ENCODE results near the gene ST7. TPM values are rescaled to one million over a fixed set of nuclear protein-coding genes. Genes with fewer than 3 reads are reported as not detected.

ST7 gene
- total RNA-seq, 1 donor from 2014 or later = 107 TPM

GRCh38 chr7:116918704-116919103 lies 34.6 kb upstream of the ST7 start:
- Mint-ChIP-seq H3K27ac (ENCODE audit: unreplicated experiment) (no peak overlapping the region), H3K4me3 (ENCODE audit: unreplicated experiment) (no peak overlapping the region), H3K27me3 (ENCODE audit: unreplicated experiment) (no peaks in the 10 kb centered on the region), H3K9me3 (ENCODE audit: unreplicated experiment) (peaks cover 3% of the 10 kb centered on the region), H3K36me3 (ENCODE audit: unreplicated experiment) (peaks cover 4% of the 10 kb centered on the region), H3K4me1 (ENCODE audit: low read depth, unreplicated experiment) (no peaks in the 10 kb centered on the region)
- no peak for DNase-seq
- TF ChIP-seq, protein P1, sequence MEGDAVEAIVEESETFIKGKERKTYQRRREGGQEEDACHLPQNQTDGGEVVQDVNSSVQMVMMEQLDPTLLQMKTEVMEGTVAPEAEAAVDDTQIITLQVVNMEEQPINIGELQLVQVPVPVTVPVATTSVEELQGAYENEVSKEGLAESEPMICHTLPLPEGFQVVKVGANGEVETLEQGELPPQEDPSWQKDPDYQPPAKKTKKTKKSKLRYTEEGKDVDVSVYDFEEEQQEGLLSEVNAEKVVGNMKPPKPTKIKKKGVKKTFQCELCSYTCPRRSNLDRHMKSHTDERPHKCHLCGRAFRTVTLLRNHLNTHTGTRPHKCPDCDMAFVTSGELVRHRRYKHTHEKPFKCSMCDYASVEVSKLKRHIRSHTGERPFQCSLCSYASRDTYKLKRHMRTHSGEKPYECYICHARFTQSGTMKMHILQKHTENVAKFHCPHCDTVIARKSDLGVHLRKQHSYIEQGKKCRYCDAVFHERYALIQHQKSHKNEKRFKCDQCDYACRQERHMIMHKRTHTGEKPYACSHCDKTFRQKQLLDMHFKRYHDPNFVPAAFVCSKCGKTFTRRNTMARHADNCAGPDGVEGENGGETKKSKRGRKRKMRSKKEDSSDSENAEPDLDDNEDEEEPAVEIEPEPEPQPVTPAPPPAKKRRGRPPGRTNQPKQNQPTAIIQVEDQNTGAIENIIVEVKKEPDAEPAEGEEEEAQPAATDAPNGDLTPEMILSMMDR (IDR thresholded peaks at IDR 0.05; ENCODE audit: partially characterized antibody, unreplicated experiment) = no peak

GRCh38 chr7:116920359-116920758 lies 32.9 kb upstream of the ST7 start:
- H3K9me3 Mint-ChIP-seq (ENCODE audit: unreplicated experiment) = no peaks in the 10 kb centered on the region
- no peak overlapping the region for H3K4me3 Mint-ChIP-seq (ENCODE audit: unreplicated experiment)
- DNase-seq = no peak
- no peak overlapping the region for H3K27ac Mint-ChIP-seq (ENCODE audit: unreplicated experiment)
- TF ChIP-seq, protein P1 (IDR thresholded peaks at IDR 0.05; ENCODE audit: partially characterized antibody, unreplicated experiment) = no peak
- H3K27me3 Mint-ChIP-seq (ENCODE audit: unreplicated experiment) = no peaks in the 10 kb centered on the region
- peaks cover 4% of the 10 kb centered on the region for H3K36me3 Mint-ChIP-seq (ENCODE audit: unreplicated experiment)
- H3K4me1 Mint-ChIP-seq (ENCODE audit: low read depth, unreplicated experiment) = no peaks in the 10 kb centered on the region

DNA sequence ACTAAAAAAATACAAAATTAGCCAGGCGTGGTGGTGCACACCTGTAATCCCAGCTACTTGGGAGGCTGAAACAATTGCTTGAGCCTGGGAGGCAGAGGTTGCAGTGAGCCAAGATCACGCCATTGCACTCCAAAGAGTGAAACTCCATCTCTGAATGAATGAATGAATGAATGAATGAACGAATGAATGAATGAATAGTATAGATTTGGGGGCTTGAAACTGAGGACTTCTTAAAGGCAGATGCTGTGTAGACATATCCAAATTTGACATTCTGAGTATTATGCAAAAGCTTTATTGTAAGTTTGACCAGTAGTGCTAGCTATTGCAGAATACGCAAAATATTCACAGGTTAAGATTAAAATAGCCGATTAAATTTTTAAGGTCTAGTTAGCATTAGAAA lies 30.8 kb upstream of the ST7 start:
- no peak overlapping the region for H3K27ac Mint-ChIP-seq (ENCODE audit: unreplicated experiment)
- no peaks in the 10 kb centered on the region for H3K9me3 Mint-ChIP-seq (ENCODE audit: unreplicated experiment)
- TF ChIP-seq, protein P1 (IDR thresholded peaks at IDR 0.05; ENCODE audit: partially characterized antibody, unreplicated experiment) = no peak
- peaks cover 4% of the 10 kb centered on the region for H3K36me3 Mint-ChIP-seq (ENCODE audit: unreplicated experiment)
- no peak overlapping the region for H3K4me3 Mint-ChIP-seq (ENCODE audit: unreplicated experiment)
- H3K27me3 Mint-ChIP-seq (ENCODE audit: unreplicated experiment) = no peaks in the 10 kb centered on the region
- H3K4me1 Mint-ChIP-seq (ENCODE audit: low read depth, unreplicated experiment) = no peaks in the 10 kb centered on the region
- no peak for DNase-seq

DNA sequence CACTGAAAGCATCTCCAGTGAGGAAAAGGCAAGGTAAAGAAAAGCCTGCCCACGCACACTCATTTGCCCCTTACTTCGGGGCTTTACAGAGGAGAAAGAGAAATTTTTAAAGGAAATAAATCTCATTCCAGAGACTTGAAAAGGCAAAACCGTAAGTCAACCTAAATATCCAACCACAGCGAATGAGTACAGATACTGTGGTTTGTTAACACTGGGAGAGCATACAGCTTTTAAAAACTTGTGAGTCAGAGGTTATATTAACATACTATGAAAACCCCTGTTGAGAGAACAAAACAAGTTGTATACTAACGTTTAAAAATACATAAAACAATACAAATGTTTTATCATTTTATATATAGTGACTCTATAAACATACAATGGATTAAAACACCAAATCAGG lies 28.6 kb upstream of the ST7 start:
- TF ChIP-seq, protein P1 (IDR thresholded peaks at IDR 0.05; ENCODE audit: partially characterized antibody, unreplicated experiment) = no peak

DNA sequence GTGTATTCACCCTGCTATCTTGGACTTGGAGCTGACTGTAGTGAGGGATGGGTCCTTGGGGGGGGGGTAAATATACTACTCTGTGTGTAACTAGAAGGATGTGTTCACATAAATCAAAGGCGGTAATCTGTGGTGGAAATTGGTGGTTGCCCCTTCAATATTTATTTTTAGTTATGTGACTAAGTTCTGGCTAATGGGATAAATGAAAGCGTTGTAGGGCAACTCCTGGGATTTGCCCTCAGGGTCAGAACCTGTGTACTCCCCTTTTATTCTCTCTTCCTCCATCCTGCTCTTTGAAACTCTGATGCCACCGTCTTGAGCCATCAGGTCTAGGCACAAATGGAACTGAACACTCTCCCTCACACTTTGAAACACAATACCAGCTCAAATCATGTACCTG lies 24.3 kb upstream of the ST7 start:
- TF ChIP-seq, protein P1 (IDR thresholded peaks at IDR 0.05; ENCODE audit: partially characterized antibody, unreplicated experiment) = no peak
- Mint-ChIP-seq H3K4me3 (ENCODE audit: unreplicated experiment) (no peak overlapping the region), H3K9me3 (ENCODE audit: unreplicated experiment) (no peaks in the 10 kb centered on the region), H3K36me3 (ENCODE audit: unreplicated experiment) (no peaks in the 10 kb centered on the region), H3K4me1 (ENCODE audit: low read depth, unreplicated experiment) (peaks cover 2% of the 10 kb centered on the region), H3K27me3 (ENCODE audit: unreplicated experiment) (no peaks in the 10 kb centered on the region), H3K27ac (ENCODE audit: unreplicated experiment) (no peak overlapping the region)
- DNase-seq = no peak

More for the DNA sequence above, 28.6 kb upstream of the ST7 start:
- Mint-ChIP-seq H3K9me3 (ENCODE audit: unreplicated experiment) (no peaks in the 10 kb centered on the region), H3K4me1 (ENCODE audit: low read depth, unreplicated experiment) (no peaks in the 10 kb centered on the region), H3K36me3 (ENCODE audit: unreplicated experiment) (no peaks in the 10 kb centered on the region), H3K27me3 (ENCODE audit: unreplicated experiment) (no peaks in the 10 kb centered on the region), H3K4me3 (ENCODE audit: unreplicated experiment) (no peak overlapping the region), H3K27ac (ENCODE audit: unreplicated experiment) (no peak overlapping the region)
- no peak for DNase-seq
